OCI-LY3 (cell line): ENCODE measurements around the gene DLX3.

Experiments used
- CTCF ChIP-seq: fragments of 200-600, 300-600 bp; sonication (generic); IDR thresholded peaks from 2 replicates; pipeline ENCODE4 v1.5.1; 2014; ENCODE audit warnings: antibody characterized with exemption, low read length, low read depth
- EZH2phosphoT487 ChIP-seq: fragments of 200-600 bp; shearing (Covaris generic); IDR thresholded peaks from 2 replicates; pipeline ENCODE4 v1.6.1; 2018; ENCODE audit warnings: antibody characterized with exemption, mixed run types, low read depth

- TF ChIP-seq CTCF = no peak
- no peak for TF ChIP-seq EZH2phosphoT487
Observed at GRCh38 chr17:50020841-50021599, 26.0 kb upstream of the DLX3 start.
